Subcutaneous adipose tissue (tissue), 4 donors: ENCODE measurements around the gene INCA1. TPM values are rescaled to one million over a fixed set of nuclear protein-coding genes. Genes with fewer than 3 reads are reported as not detected.

Experiments
- CTCF ChIP-seq: fragments of 450-650 bp; IDR thresholded peaks from one replicate; pipeline ENCODE4 v1.5.1; 2016; ENCODE audit warnings: low read depth, mild to moderate bottlenecking, control low read depth, antibody characterized with exemption, moderate library complexity
- total RNA-seq, 4 donors: library from RNA; depleted of rRNA; stranded (reverse); fragments of >200 nt; gene quantifications; one replicate each; pipeline ENCODE4 v1.1.0, GENCODE V29; 2016

Gene INCA1
- total RNA-seq, 4 donors from 2014 or later, result 0.85 to 1.3 (median 1.1) TPM

DNA sequence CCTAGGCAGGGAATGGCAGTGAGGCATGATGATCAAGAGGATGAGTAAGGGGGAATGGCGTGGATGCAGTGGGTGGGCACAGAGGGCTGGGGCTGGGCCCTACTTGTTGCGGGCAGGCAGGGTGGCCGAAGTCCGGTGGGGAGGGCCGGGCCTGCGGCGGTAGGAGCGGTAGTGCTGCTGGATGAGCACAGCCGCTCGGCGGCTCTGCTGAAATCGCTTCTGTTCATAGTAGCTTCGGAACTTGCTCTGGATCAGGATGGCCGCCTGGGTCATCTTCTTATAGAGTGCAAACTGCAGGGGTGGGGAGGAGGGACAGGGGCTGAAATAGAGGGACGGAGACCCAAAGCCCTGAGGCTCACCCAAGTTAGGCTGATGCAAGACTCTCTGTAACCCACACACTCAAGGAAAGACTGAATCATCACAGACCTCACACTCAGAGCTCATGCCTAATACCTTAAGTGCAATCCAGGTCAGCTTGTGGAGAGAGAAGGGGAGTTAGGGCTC, 28.2 kb downstream of the INCA1 start:
- no peak for TF ChIP-seq CTCF

DNA sequence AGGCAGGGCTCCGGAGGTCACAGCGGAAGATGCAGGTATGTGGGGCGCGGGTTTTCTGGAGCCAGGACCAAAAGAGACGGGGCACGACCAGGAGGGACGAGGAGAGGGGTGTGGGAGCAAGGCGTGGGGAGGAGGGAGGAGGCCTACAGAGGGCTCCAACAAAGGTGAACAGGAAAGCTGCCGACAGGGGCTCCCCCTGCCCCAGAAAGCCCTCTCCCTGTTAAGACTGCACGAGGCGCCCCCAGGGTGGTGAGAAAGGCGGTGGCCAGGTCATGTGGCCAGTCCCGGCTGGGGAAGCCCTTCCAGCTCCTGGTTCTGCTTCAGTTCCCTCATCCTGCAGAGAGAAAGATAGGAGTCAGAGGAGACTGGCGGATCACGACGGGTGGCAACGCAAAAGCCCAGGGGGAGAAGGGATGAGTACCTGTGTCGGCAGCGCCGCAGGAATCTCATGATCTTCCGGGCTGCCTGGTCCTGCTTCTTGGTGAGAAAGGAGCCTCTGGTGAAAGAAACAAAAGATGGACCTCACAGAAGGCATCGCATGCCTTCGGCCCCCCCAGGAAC, 28.8 kb downstream of the INCA1 start:
- no peak for TF ChIP-seq CTCF

DNA sequence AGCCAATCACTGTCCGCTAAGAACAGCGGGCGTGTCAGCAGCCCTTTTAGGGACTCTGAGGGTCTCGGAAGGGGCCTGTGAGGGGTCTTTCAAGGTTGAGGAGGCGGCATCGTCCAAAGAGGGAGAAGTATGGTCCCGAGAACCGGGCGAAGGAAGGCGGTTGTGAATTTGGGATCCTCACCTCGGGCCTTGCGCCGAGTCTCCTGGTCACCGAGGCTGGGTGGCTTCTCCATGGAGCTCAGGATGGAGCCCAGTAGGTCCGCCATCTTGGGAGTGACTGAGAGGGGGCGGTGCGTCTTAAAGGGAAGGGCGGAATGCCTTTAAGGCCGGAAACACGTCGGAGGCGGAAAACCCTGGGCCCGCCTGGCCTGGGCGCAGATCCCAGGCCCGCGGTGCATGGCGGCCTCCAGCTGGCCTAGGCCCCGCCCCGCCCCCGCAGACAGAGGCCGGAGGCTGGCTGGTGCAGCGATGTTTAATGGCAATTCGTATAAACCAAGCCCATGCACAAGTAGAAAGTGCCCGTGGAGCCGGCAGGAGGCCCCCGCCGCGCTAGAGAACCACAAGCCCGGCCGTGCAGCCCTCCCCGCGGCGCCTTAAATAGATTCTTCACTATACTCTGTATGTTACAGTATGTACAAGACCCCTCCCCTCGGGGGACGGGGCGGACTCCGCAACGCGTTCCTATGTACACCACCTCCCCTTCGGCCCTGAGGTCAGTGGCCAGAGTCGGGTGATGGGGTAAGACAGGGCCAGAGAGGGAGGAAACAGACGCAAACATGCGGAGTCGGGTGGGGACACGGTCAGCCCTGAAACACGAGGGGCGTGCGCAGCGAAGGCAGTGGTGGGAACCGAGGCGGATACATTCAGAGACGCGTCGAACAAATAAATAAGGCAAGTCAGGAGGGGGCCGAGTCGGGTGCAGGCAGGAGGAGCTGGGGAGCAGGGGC, 29.5 kb downstream of the INCA1 start, which contains the start of gene SPAG7:
Gene SPAG7, minus strand, starts transcription at position 279 of the 947 bp plus-strand sequence. Its CDS starts 13 bp downstream, at position 266.
- no peak for TF ChIP-seq CTCF

DNA sequence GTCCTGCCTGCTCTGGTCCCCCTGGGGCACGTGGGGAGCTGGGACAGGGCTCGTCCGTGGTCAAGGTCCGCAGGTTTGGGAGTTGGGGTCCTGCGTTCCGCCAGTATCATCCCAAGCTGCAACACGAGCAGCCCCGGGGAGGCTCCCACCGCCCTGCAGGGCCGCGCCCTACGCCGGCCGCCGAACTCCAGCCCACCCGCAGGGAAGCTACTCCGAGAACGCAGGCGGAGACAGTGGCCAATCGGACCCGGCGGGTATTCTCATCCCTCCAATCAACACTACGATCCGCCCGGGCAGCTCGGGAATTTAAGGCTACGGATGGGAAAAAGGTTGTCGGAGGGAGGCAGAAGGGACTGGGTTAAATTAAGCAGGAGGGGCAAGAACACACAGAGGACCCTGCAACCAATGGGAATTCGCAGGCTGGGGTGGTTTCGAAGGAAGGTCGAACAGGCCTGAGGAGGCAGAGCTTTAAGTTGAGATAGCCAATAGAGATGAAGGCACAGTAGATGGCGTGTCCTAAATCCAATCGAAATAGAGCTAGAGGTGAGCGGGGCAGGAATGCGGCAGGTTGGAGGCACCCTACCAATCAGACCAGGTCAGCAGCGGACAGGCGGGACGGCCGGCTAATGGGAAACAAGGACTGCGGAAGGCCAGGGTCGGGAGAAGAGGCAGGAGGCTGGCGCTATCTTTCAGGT, 30.3 kb downstream of the INCA1 start:
- TF ChIP-seq CTCF, result no peak

- TF ChIP-seq CTCF, result no peak
Observed at GRCh38 chr17:4965311-4965986, 31.9 kb downstream of the INCA1 start.

GRCh38 chr17:4960279-4960922, 36.9 kb downstream of the INCA1 start:
- TF ChIP-seq CTCF, result no peak
